ENCODE results near the gene PDE4A. TPM values are rescaled to one million over a fixed set of nuclear protein-coding genes. Genes with fewer than 3 reads are reported as not detected.

Gene PDE4A
- total RNA-seq, 4 donors from 2014 or later: 0.87 to 7.1 (median 2.3) TPM

DNA sequence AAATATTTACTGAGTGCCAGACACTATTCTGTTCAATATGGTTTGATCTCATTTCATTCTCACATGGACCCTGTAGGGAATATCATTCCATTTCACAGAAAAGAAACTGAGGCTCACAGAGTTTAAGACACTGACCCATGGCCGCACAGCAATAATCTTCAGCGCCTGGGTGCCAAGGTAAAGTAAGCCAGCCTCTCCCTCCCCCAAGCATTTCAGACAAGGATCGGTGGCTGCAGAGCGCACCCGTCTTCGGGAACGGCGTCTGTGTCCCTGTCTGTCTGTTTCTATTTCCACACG lies 4.3 kb upstream of the PDE4A start:
- intact Hi-C loops (cut with DNase I): no loop called here
- peak overlapping the region in 2 of 4 donors; percentile 54 to 59 for H3K27ac ChIP-seq

DNA sequence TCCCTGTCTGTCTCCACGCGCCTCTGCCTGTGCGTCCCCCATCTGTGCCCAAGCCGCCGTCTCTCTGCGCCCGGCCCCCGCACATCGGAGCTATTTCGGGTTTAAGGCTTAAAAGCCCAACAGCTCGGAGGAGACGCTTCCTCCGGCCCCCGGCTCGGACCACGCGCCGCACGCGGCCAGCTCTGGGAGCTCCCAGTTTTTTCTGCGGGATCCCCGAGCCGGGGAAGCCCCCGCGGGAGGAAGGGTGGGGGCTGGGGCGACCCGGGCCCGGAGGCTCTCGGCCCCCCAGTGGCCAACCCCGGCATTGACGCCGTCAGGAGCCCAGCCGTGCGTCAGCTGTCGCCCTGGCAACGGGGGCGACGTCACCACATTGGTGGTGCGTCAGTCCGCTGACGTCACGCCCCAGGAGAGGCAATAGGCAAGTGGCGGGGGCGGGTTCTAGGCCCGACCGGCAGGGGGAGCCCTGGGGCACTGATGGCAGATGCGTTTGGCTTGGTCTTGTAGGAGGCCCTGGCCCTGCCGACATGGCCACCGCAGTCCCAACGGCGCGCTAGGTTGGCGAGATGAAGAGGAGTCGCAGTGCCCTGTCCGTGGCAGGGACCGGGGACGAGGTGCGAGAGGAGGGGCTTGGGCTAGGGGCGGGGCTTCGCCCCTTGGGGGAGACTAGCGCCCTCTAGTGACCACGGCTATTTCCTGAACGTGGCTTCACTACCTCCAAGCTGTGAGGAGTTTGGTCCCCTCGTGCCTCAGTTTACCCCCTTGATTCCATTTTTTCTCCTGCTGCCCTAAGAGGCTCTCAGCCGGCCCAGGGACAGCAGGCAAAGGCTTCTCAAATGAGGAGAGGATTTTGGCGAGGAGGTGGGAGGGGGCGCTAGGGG lies 3.7 kb upstream of the PDE4A start:
- 11 to 15% methylated on average over 10 to 25 of the region's 67 CpGs for WGBS, 2 donors
- Histone ChIP-seq H3K9me3 (peaks cover 0 to 3% (median 0%) of the 10 kb centered on the region in 3 donors), H3K4me3 (peak overlapping the region; percentile 15 to 61 (median 44)), H3K27me3 (peaks cover 15 to 66% (median 32%) of the 10 kb centered on the region in 4 donors), H3K4me1 (peaks cover 35 to 60% (median 39%) of the 10 kb centered on the region in 3 donors), H3K36me3 (no peaks in the 10 kb centered on the region), H3K27ac (peak overlapping the region in 2 of 4 donors; percentile 54 to 59)
- peak; percentile 38 for DNase-seq
- intact Hi-C loops (cut with DNase I): no loop called here
- TF ChIP-seq, protein P1, sequence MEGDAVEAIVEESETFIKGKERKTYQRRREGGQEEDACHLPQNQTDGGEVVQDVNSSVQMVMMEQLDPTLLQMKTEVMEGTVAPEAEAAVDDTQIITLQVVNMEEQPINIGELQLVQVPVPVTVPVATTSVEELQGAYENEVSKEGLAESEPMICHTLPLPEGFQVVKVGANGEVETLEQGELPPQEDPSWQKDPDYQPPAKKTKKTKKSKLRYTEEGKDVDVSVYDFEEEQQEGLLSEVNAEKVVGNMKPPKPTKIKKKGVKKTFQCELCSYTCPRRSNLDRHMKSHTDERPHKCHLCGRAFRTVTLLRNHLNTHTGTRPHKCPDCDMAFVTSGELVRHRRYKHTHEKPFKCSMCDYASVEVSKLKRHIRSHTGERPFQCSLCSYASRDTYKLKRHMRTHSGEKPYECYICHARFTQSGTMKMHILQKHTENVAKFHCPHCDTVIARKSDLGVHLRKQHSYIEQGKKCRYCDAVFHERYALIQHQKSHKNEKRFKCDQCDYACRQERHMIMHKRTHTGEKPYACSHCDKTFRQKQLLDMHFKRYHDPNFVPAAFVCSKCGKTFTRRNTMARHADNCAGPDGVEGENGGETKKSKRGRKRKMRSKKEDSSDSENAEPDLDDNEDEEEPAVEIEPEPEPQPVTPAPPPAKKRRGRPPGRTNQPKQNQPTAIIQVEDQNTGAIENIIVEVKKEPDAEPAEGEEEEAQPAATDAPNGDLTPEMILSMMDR (IDR thresholded peaks at IDR 0.05): peak; percentile 61 to 91 (median 86)
- TF ChIP-seq POLR2A (IDR thresholded peaks at IDR 0.05): no peak

More for the DNA sequence above, 4.3 kb upstream of the PDE4A start:
- Histone ChIP-seq H3K4me3 (peak overlapping the region; percentile 15 to 61 (median 44)), H3K27me3 (peaks cover 15 to 60% (median 26%) of the 10 kb centered on the region in 4 donors), H3K36me3 (no peaks in the 10 kb centered on the region), H3K9me3 (peaks cover 0 to 3% (median 0%) of the 10 kb centered on the region in 3 donors), H3K4me1 (peaks cover 31 to 55% (median 39%) of the 10 kb centered on the region in 3 donors)
- DNase-seq: no peak
- WGBS, 2 donors: 4% methylated on average over 9 of the region's 9 CpGs; no CpG with 5 or more reads in 1 of the 2 donors
- TF ChIP-seq, protein P1 (IDR thresholded peaks at IDR 0.05): no peak
- TF ChIP-seq POLR2A (IDR thresholded peaks at IDR 0.05): no peak

DNA sequence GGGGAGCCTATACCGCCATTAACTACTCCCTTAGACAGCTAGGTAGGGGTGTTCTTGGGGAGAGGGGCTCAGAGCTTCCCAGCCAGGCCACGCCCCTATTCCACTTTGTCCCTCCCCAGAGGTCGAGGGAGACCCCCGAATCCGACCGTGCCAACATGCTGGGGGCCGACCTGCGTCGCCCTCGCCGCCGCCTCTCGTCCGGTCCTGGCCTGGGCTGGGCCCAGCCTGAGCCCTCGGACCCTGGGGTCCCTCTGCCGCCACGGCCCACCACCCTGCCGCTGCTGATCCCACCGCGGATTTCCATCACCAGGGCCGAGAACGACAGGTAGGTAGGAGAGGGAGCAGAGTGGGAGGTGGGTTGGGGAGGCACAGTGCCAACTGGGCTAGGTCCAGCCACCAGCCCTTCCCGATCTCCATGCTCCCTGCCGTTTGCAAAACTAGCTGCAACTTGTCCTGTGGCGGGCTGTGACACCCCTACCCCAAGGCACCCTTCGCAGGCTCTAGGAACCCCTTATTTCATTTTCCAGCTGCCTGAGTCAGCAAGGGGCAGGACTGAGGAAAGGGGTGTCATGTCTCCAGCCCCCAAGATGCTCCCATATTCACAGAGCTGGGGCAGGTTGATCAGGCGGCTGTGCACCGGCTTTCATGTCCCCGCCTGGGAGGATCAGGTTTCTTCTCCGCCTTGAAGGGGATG lies 2.6 kb upstream of the PDE4A start:
- Histone ChIP-seq H3K9me3 (peaks cover 0 to 3% (median 0%) of the 10 kb centered on the region in 3 donors), H3K27me3 (peaks cover 15 to 77% (median 37%) of the 10 kb centered on the region in 4 donors), H3K4me3 (no peak overlapping the region), H3K36me3 (no peaks in the 10 kb centered on the region), H3K4me1 (peaks cover 35 to 60% (median 39%) of the 10 kb centered on the region in 3 donors), H3K27ac (no peak overlapping the region)
- intact Hi-C loops (cut with DNase I): no loop called here
- TF ChIP-seq, protein P1 (IDR thresholded peaks at IDR 0.05): no peak
- TF ChIP-seq POLR2A (IDR thresholded peaks at IDR 0.05): no peak
- no peak for DNase-seq
- WGBS, 2 donors: 2 to 8% methylated on average over 9 to 11 of the region's 30 CpGs

DNA sequence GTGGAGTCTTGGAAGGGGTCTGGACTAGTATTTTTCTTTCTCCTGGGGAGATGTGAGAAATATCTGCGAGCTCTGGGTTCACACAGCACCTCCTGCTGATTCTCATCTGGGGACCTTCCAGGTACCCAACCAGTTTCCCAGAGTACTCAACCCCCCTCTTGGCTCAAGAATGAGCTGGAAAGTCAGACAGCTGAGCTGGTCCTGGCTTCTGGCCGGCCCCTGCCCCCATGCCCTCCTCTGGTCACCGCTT lies 2.2 kb upstream of the PDE4A start:
- Histone ChIP-seq H3K4me1 (peaks cover 35 to 60% (median 39%) of the 10 kb centered on the region in 3 donors), H3K27me3 (peaks cover 15 to 82% (median 38%) of the 10 kb centered on the region in 4 donors), H3K36me3 (no peaks in the 10 kb centered on the region), H3K27ac (no peak overlapping the region), H3K4me3 (no peak overlapping the region), H3K9me3 (peaks cover 0 to 3% (median 0%) of the 10 kb centered on the region in 3 donors)
- no peak for TF ChIP-seq POLR2A (IDR thresholded peaks at IDR 0.05)
- TF ChIP-seq, protein P1 (IDR thresholded peaks at IDR 0.05): no peak
- intact Hi-C loops (cut with DNase I): no loop called here
- DNase-seq: no peak
- WGBS, 2 donors: 0 to 10% methylated on average over 3 of the region's 3 CpGs
